ENCODE results near the gene TCEAL6.
A peak's percentile ranks its signal among the peaks of the same experiment; 100 is the strongest.
"Not testable (repeated sequence)": the region's sequence is repeated elsewhere in the genome, so short reads cannot be mapped to it uniquely, and the experiment has no call there.

Gene TCEAL6

GRCh38 chrX:102142274-102142673, at the start of gene TCEAL6:
Gene TCEAL6 (minus strand): TSS chrX:102142481.
- not testable (repeated sequence) for DNase-seq

GRCh38 chrX:102185967-102186720, 43.9 kb upstream of the TCEAL6 start:
- no peak for DNase-seq

- peak; percentile 49 to 52 for DNase-seq
Observed at GRCh38 chrX:102155806-102156179, 13.5 kb upstream of the TCEAL6 start, which contains the start of gene BEX5. Gene BEX5 (minus strand): TSS chrX:102155977. CDS start chrX:102154265, 1,712 bp downstream.

- peak; percentile 7 to 17 for DNase-seq
Observed at GRCh38 chrX:102154900-102155805, 12.9 kb upstream of the TCEAL6 start.

- DNase-seq = peak; percentile 1 to 3
Observed at GRCh38 chrX:102154218-102154860, 12.1 kb upstream of the TCEAL6 start.

DNA sequence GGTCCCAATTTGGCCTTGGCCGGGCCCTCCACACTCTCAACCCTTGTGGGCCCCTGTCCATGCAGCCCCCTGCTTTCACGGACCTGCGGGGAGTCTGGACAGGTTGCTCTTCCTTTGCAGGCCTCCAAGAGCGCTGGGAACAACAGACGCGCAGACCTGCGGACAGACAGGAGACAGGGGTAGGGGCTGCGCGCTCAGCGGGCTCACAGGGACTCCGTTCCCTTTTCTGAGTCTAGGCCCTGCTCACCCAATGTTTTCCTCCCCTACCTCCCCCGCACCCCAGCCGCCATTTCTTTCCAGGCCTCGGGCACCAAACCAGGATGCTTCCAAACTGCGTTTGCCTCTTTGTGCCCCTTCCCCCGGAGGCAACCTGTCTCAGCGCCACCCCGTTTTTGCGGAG, 650 bp downstream of the TCEAL6 start:
- DNase-seq = not testable (repeated sequence)

DNA sequence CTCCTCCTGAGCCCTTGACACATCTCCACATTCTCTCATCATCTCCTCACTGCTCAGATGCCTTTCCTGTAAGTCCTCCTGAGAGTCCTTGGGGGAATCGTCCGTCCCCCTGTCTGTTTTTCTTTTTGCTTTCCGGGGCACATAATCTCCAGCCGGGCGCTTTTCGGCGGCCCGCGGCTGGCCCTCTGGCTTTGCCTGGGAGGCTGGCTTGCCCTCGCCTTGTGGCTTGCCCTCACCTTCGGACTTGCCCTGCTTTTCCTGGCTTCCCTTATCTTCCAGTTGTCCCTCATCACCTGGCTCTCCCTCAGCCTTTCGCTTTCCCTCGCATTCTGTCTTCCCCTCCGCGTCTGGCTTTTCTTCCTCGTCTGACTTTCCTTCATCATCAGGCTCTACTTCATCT, 1.4 kb downstream of the TCEAL6 start:
- DNase-seq = not testable (repeated sequence)

- no peak for DNase-seq
Observed at GRCh38 chrX:102138064-102138463, 4.2 kb downstream of the TCEAL6 start.

DNA sequence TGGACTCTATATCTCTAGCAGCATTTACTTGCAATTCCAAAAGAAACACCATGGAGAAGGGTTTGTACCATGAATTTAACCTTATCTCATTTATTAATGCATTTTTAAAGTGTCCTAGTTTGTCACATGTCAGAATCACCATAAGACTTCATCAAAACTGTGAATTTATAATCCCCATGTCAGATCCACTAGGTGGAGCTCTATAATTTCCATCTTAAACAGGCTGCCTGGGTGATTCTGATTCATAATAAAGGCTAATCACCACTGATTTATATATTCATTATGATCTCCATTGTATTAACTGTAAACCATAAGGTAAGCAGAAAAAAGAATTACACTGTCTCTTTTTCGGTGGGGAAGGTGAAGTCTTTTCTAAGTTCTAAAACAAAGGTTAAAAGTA, 12.8 kb downstream of the TCEAL6 start:
- DNase-seq = no peak

- DNase-seq = no peak
Observed at GRCh38 chrX:102126863-102127262, 15.4 kb downstream of the TCEAL6 start.

DNA sequence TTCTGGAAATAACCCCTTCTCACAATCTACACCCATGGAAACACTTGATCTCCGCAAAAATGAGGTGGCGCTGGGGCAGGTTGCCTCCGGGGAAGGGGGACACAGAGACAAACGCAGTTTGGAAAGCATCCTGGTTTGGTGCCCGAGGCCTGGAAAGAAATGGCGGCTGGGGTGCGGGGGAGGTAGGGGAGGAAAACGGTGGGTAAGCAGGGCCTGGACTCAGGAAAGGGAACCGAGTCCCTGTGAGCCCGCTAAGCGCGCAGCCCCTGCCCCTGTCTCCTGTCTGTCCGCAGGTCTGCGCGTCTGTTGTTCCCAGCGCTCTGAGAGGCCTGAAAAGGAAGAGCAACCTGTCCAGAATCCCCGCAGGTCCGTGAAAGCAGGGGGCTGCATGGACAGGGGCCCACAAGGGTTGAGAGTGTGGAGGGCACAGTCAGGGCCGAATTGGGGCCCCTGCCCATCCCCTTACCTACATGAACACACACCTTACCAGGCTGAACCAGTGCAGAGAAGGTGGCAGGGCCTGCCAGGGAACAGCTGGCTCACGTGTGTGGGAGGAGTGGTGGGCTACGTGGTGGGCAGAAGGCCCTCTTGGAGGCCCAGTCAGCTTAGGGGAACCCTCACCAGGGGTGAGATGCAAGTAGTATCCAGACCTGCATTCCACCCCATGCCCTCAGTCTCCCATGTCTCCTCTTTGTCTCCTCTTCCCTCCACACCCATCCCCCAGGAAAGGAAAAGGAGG, 16.0 kb downstream of the TCEAL6 start:
- not testable (repeated sequence) for DNase-seq

DNA sequence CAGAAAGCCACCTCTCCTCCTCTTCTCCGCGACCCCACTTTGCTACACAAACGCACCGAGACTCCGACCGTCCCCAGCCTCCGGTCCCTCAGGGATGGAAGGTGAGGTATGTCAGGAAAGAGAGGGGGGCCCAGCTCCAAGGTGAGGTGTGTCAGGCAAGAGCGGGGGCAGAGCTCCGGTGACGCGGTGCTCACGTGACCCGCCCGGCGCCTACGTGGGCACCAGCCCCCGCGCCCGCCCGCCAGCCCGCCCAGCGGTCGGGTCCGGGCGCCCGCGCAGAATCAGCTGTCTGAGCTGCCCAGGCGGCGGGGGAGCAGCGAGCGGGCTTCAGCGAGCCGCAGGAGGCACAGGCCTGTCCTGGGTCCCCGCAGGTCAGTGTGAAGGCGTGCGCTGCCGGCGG, 16.8 kb downstream of the TCEAL6 start, which contains the start of gene TCEAL2:
Gene TCEAL2, plus strand, starts transcription at position 244 of the 400 bp plus-strand sequence. CDS start 1,152 bp downstream, outside the sequence.
- DNase-seq = peak; percentile 9 to 18

DNA sequence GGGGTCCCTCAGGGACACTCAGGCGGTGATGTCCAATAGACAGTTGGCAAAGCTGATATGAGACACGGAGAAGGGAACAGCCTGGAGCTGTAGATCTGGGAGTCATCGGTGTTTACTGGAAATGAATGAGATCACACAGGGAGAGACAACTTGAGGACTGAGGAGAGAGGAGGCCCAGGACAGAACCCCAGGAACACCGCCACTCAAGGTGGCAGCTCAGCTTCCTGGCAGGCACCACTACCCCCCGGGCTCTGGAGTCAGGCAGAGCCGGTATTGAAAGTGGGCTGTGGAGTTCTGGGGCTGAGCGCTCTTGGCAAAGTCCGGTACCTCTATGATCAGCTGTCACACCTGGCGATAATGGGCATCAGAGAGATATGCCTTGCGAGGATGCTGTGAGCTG, 17.3 kb downstream of the TCEAL6 start:
- DNase-seq = not testable (repeated sequence)

GRCh38 chrX:102115748-102116147, 26.5 kb downstream of the TCEAL6 start:
- DNase-seq = no peak

DNA sequence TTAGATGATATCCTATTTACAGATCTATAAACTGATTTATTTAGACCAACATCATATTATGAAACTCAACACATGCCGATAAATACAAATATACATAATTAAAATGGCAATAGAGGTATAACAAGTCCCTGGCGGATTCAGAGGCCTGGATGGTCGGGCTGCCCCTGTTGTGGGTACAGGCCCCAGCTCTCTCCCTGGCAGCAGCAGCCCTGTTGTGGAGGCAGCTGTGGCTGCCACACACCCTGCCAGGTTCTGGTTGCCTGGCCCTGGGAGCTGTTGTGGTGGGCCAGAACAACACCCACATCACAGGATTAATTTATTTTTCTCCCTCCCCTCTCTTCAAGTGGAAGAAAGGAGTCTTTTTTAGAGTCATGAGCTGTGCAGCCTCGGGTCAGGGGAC, 28.9 kb downstream of the TCEAL6 start:
- DNase-seq = no peak

All from activated CD4-positive, alpha-beta T cell treated with anti-CD3 and anti-CD28 coated beads for 4 hours (primary cell).